GM21528 (cell line): ENCODE measurements around the gene FARP1.

Experiments
- ATAC-seq: cut with Tn5 transposase; IDR thresholded peaks from one replicate; pipeline ENCODE4 v1.9.1; 2021; ENCODE audit warnings: mild to moderate bottlenecking, moderate library complexity; ENCODE audit not compliant: unreplicated experiment, low FRiP score

Gene FARP1

GRCh38 chr13:98449273-98449672 lies 306.4 kb downstream of the FARP1 start:
- ATAC-seq: no peak

DNA sequence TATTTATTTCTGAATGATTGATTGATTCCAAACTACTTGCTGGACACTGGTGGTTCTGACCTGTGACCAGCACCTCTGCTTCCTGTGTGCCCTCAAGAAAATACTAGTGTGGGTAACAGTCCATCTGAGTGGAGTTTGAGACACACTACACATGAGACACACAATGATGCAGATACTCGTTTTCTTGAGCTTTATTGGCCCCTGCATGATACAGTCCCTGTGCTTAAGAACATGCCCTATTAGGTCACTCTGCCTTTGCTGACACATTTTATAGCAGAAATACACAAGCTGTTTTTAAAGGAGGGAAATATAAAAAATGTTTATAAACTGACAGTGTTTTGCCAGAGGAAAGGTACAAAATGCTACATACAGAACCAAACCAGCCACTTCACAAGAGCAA lies 307.1 kb downstream of the FARP1 start:
- ATAC-seq: no peak

- ATAC-seq: no peak
These were observed 307.7 kb downstream of the FARP1 start for GRCh38 chr13:98450539-98451111.

DNA sequence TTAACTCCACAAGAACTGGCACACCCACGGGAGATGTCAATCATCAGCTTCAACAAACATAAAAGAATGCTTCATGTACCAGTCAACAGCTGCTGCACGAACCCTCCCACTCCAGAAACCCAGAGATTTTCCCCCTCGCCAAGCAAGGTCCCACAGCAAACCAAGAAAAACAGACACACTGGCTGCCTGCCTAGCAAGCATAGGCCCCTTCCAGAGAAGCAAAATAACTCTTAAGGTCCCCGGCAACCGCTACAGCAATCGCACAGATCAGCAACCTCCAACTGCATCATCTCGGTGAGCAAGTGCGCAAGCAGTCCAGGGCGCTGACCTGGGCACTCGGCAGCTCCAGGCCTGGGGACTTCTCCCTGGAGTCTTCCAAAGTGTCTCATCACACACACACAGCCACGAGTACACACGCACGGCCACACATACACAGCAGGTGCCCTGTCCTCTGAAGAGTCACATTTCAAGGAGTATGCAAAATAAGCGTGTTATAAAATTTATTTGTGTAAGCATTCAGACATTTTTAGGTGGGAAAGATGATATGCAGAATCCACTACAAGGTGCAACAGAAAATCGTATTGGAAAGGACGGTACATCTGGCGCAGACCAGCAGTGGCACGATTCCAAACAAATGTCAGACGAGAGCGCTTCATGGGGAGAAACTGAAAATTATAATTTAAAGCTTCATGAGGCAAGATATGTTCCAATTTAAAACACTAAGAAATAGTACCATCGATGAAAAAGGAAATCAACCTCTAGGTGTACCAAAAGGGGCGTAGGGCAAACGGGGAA lies 309.0 kb downstream of the FARP1 start:
- ATAC-seq: no peak

DNA sequence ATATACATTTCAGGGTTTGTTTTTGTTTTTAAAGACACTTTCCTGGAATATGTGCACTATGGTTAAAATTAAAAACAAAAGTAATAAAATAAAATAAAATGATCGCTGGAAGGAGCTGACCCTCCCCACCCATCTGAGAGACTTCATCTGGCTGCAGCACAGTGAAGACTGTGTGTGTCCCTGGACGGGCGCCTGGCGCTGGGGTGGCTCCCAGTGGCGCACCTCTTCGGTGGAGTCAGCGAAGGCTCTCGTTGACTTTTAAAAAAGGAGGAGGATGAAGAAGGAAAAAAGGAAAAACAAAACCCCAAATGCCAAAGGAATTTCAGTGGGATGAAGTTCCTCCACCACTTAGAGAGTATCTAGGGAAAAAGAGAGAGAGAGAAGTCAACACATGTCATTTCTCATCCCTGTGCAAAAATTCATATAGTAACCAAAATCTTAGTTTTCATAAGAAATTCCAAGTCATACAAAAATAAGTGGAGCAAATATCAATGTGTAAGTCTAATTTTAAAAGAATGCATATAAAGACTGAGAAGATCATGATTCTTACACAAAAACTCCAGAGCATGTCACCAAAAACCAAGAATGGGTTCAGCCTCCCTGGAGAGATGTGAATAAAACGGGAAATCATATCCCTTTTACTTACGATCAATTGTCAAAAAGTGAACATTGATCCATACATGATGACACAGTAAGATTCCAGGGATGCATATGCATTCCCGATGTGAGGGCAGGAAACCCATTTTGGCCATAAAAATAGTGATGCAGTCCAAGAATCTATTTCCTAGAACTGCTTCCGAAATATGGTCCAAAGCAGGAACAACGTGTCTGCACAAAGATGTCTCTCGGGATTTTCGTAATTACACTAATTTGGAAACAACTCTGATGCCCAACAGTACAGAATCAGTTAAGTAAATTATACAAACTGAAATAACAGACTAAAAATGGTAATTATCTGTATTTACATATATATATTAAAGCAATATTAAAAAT lies 310.3 kb downstream of the FARP1 start:
- ATAC-seq: no peak

GRCh38 chr13:98454389-98454881 lies 311.5 kb downstream of the FARP1 start:
- no peak for ATAC-seq

- ATAC-seq: no peak
These were observed 313.5 kb downstream of the FARP1 start for GRCh38 chr13:98456413-98456845.

- ATAC-seq: no peak
These were observed 314.2 kb downstream of the FARP1 start for GRCh38 chr13:98457053-98457452.

- ATAC-seq: no peak
These were observed 315.5 kb downstream of the FARP1 start for GRCh38 chr13:98458431-98458830.

DNA sequence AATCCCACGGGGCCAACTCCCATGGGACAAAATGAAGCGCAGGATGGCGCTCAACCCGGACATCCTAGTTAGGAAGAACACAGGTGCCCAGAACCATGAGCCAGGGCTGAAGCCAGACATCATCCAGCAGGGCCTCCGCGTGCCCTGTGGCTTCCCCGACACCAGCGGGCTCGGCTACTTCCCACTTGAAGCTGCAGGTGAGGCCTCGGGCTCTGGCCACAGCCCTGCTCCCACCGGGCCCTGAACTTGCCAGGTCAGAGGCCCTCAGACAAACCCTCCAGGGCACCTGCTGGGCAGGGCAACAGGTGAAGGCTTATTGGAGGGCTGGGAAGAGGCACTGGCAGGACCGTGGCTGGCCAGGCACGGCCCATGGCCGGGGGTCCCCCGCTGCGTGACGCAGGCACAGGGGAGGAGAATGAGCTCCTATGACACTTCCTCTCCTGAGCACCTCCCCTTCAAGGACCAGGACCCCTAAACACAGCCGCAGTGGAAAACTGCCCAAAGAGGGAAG lies 316.3 kb downstream of the FARP1 start:
- no peak for ATAC-seq

DNA sequence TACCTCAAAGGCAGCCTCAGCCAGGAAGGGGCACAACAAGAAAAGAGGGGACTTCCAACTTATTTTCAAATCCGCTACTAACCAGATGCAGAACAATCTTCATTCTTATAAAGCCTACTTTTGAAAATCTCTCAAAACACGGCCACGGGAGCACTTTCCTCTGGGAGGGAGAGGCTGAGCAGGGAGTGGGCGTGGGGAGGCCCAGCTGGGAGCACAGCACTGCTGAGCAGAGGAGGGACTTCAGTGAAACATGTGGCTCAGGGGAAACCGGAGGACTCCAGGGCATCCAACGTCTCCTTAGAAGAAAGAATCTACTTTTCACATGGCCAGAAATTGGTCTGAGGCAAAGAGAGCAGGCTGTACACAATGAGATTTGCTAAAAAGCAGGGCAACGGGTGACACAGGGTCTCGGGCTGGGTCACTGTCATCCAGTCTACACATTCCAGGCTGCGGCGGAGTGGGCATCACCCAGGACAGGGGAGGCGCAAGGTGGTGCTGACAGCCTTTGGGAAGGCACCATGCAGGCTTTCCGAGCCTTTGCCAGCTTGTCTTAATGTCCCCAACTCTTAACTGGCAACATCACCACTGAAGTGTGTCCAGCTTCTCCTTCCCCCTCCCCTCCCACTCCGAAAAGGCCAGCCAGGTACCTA lies 317.0 kb downstream of the FARP1 start:
- ATAC-seq: no peak

- ATAC-seq: no peak
These were observed 317.6 kb downstream of the FARP1 start for GRCh38 chr13:98460516-98460915.

- ATAC-seq: no peak
These were observed 318.8 kb downstream of the FARP1 start for GRCh38 chr13:98461486-98462240.

GRCh38 chr13:98462241-98462882 lies 319.5 kb downstream of the FARP1 start:
- no peak for ATAC-seq

- no peak for ATAC-seq
These were observed 320.1 kb downstream of the FARP1 start for GRCh38 chr13:98462946-98463345.

DNA sequence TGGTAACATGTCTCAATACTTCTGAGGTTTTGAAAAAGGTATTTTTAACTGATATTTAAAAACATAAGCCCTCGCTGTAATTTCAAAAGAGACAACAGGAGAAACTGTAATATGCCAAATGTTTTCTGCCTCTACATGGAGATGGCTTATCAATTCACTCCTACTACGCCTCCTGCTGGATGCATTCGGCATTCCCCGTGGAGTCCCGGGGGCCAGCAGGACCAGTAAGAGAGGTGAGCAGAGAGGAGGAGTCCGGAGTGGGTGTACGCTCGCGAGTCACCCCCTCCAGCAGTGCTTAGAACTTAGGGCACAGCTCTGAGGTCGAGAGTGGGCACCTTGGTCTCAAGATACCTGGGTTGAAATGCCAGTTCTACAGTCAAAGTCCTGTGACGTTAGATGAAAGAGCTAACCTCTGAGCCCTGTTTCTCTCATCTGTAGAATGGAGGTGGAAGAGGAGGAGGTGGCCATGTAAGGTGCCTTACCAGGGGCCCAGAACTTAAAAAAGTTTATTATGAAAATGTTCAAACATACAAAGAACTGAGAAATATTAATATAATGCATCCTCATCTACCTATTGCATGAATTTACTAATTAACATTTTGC lies 323.8 kb downstream of the FARP1 start:
- ATAC-seq: no peak

DNA sequence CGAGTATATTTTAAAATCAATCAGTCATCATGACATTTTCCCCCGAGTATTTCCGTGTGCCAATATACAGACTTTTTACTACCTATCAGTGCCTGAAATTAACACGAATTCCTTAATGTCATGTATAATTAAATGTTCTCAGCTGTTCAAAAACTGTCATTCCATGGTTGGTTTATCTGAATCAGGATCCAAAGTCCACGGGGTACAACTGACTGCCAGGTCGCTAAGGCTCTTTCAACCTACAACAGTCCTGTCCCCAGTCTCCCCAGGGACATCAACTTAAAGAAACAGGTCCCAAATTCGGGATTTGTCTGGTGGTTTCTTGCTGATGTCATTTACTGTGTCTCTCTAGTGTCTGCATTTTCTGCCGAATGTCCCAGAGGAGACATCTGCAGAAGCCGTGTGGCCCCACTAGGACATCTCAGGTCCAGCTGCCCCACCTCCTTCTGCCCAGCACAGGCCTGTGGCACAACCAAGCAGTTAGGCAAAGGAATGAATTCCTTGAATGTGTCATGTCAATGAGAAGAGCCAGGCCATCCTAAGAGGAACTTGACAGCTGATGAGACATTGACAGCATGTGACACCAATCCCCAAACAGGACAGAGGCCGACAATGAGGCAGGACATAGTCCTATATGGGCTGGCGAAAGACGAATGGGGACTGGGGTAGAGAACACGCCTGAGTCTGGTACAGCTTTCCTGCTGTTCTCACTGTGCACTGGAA lies 324.5 kb downstream of the FARP1 start:
- no peak for ATAC-seq

GRCh38 chr13:98468361-98468760 lies 325.5 kb downstream of the FARP1 start:
- no peak for ATAC-seq
